A549 (cell line): ENCODE data around the gene FREM1. TPM values are rescaled to one million over a fixed set of nuclear protein-coding genes. Genes with fewer than 3 reads are reported as not detected.
"Not testable (repeated sequence)": the region's sequence is repeated elsewhere in the genome, so short reads cannot be mapped to it uniquely, and the experiment has no call there.

Experiments
- ATAC-seq, 2 experiments: fragments of 200-7000 bp in 1 of 2; fragments of >200 bp in 1 of 2; cut with Nextera tagmentation in 1 of 2; cut with Tn5 transposase in 1 of 2; 3 replicates each; pipeline versions ENCODE4 v1.8.0 to v1.9.1; 2018 to 2020; ENCODE audit warnings: mild to moderate bottlenecking in 1 of 2, moderate library complexity in 1 of 2
- CTCF ChIA-PET: fragments of 300-600 bp; sonication (Branson Sonifier 250); formaldehyde crosslinking; extraction: SDS; loops from one replicate; lab custom pipeline; 2021; ENCODE audit warnings: antibody characterized with exemption, inconsistent platforms; lab: Yijun Ruan, JAX
- POLR2A ChIA-PET: fragments of 350-600 bp; formaldehyde crosslinking; extraction: SDS; loops from one replicate; lab custom pipeline; 2021; ENCODE audit warnings: antibody characterized with exemption, inconsistent platforms; lab: Yijun Ruan, JAX
- DNase-seq, 2 experiments: peaks; one replicate each; pipeline versions ENCODE4 v3.0.0 to v3.0.0-alpha.2; 2011 to 2016; ENCODE audit warnings: low read depth in 1 of 2, low spot score in 1 of 2
- FAIRE-seq: peaks from 2 replicates; lab custom pipeline; 2011; peaks lifted over from hg19 to GRCh38; lab: Jason Lieb, UNC
- H3K27ac ChIP-seq, 2 experiments: fragments of >200 bp; sonication (Bioruptor Twin); formaldehyde crosslinking; 3 replicates each; pipeline ENCODE4 v1.5.1; 2016 to 2017
- H3K4me1 ChIP-seq: fragments of >200 bp; sonication (Bioruptor Twin); formaldehyde crosslinking; 3 replicates; pipeline ENCODE4 v1.6.1; 2016
- H3K4me2 ChIP-seq: fragments of >200 bp; sonication (Bioruptor Twin); formaldehyde crosslinking; 3 replicates; pipeline ENCODE4 v1.6.1; 2016
- H3K4me3 ChIP-seq: fragments of >200 bp; sonication (Bioruptor Twin); formaldehyde crosslinking; 3 replicates; pipeline ENCODE4 v1.5.1; 2016
- H3K9me3 ChIP-seq: fragments of >200 bp; sonication (Bioruptor Twin); formaldehyde crosslinking; 3 replicates; pipeline ENCODE4 v1.6.1; 2016
- BHLHE40 ChIP-seq: IDR thresholded peaks from 2 replicates; pipeline ENCODE4 v1.6.1; 2012; ENCODE audit warnings: low read depth, low read length, inconsistent platforms
- EHMT2 ChIP-seq: fragments of 200-600 bp; sonication (generic); IDR thresholded peaks from 2 replicates; pipeline ENCODE4 v1.6.1; 2016; ENCODE audit warnings: antibody characterized with exemption, low read depth, mild to moderate bottlenecking, moderate library complexity
- FOXS1 ChIP-seq: fragments of 250-450 bp; sonication (Bioruptor Pico); IDR thresholded peaks from 2 replicates; pipeline ENCODE4 v1.5.0; 2020; ENCODE audit warnings: mild to moderate bottlenecking, moderate library complexity
- HDAC2 ChIP-seq: fragments of 200-600 bp; sonication (generic); IDR thresholded peaks from 2 replicates; pipeline ENCODE4 v1.6.1; 2016
- HEYL ChIP-seq: fragments of 250-450 bp; sonication (Bioruptor Pico); IDR thresholded peaks from 2 replicates; pipeline ENCODE4 v1.8.0; 2021; ENCODE audit warnings: mild to moderate bottlenecking, moderate library complexity
- HOXB13 ChIP-seq: fragments of 250-450 bp; sonication (Bioruptor Pico); IDR thresholded peaks from 2 replicates; pipeline ENCODE4 v1.5.0; 2020; ENCODE audit warnings: low read depth, mild to moderate bottlenecking, moderate library complexity
- NPAS2 ChIP-seq: fragments of 250-450 bp; sonication (Bioruptor Pico); IDR thresholded peaks from 2 replicates; pipeline ENCODE4 v1.8.0; 2022; ENCODE audit warnings: mild to moderate bottlenecking, moderate library complexity, borderline replicate concordance
- POLR2A ChIP-seq: IDR thresholded peaks from 2 replicates; pipeline ENCODE4 v1.6.1; 2012; ENCODE audit warnings: mild to moderate bottlenecking, low read length
- RARB ChIP-seq: fragments of 250-450 bp; sonication (Bioruptor Pico); IDR thresholded peaks from 2 replicates; pipeline ENCODE4 v1.8.0; 2021; ENCODE audit warnings: mild to moderate bottlenecking, moderate library complexity
- RNF2 ChIP-seq: fragments of 200-600 bp; sonication (generic); IDR thresholded peaks from 2 replicates; pipeline ENCODE4 v1.6.1; 2016; ENCODE audit warnings: low read depth, mild to moderate bottlenecking, antibody characterized with exemption, moderate library complexity, borderline replicate concordance
- SREBF2 ChIP-seq: fragments of 450-650 bp; IDR thresholded peaks from 2 replicates; pipeline ENCODE4 v1.6.1; 2014; ENCODE audit warnings: mild to moderate bottlenecking, moderate library complexity
- ZNF302 ChIP-seq: fragments of 250-450 bp; sonication (Bioruptor Pico); IDR thresholded peaks from 2 replicates; pipeline ENCODE4 v1.9.0; 2021; ENCODE audit warnings: inconsistent platforms, mild to moderate bottlenecking, moderate library complexity
- ZSCAN20 ChIP-seq: fragments of 250-450 bp; sonication (Bioruptor Pico); IDR thresholded peaks from 2 replicates; pipeline ENCODE4 v1.8.0; 2022; ENCODE audit warnings: mild to moderate bottlenecking, moderate library complexity
- WGBS: methylation state at CpG from one replicate; pipeline ENCODE4 v1.1.6; 2017; ENCODE audit errors: missing lambda C conversion rate; 5-methylcytosine and 5-hydroxymethylcytosine counted together
- polyA plus RNA-seq, 4 experiments: library from polyadenylated mRNA; depleted of rRNA in 3 of 4; stranded (reverse); fragments of >200 nt; fragmentation: RNase III in 1 of 4; extraction: RNeasy Plus Mini Kit Qiagen cat#74134 plus additional on column Dnase treatment in 1 of 4; gene quantifications; 2 replicates in 3 of 4; 3 replicates in 1 of 4; pipeline ENCODE4 v1.2.3, GENCODE V29; 2011 to 2017
- TF ChIP-seq, protein P1 (sequence below): fragments of 450-650 bp; IDR thresholded peaks from 2 replicates; pipeline ENCODE4 v1.6.1; 2014; ENCODE audit warnings: antibody characterized with exemption
- TF ChIP-seq, protein P2 (sequence below): fragments of 200-600 bp; sonication (generic); IDR thresholded peaks from 2 replicates; pipeline ENCODE4 v1.6.1; 2016; ENCODE audit warnings: antibody characterized with exemption, mild to moderate bottlenecking, moderate library complexity
- TF ChIP-seq, protein P3 (sequence below): fragments of >200 bp; sonication (Bioruptor Twin); formaldehyde crosslinking; IDR thresholded peaks from 3 replicates; pipeline ENCODE4 v1.6.1; 2016
- TF ChIP-seq, protein P4 (sequence below): fragments of >200 bp; sonication (Bioruptor Twin); formaldehyde crosslinking; IDR thresholded peaks from 3 replicates; pipeline ENCODE4 v1.5.1; 2016
- TF ChIP-seq, protein P5 (sequence below): IDR thresholded peaks from 2 replicates; pipeline ENCODE4 v1.6.1; 2012

Gene FREM1
- polyA plus RNA-seq, 2 of the 4 experiments (the other 2 are of a cell fraction), result not detected

DNA sequence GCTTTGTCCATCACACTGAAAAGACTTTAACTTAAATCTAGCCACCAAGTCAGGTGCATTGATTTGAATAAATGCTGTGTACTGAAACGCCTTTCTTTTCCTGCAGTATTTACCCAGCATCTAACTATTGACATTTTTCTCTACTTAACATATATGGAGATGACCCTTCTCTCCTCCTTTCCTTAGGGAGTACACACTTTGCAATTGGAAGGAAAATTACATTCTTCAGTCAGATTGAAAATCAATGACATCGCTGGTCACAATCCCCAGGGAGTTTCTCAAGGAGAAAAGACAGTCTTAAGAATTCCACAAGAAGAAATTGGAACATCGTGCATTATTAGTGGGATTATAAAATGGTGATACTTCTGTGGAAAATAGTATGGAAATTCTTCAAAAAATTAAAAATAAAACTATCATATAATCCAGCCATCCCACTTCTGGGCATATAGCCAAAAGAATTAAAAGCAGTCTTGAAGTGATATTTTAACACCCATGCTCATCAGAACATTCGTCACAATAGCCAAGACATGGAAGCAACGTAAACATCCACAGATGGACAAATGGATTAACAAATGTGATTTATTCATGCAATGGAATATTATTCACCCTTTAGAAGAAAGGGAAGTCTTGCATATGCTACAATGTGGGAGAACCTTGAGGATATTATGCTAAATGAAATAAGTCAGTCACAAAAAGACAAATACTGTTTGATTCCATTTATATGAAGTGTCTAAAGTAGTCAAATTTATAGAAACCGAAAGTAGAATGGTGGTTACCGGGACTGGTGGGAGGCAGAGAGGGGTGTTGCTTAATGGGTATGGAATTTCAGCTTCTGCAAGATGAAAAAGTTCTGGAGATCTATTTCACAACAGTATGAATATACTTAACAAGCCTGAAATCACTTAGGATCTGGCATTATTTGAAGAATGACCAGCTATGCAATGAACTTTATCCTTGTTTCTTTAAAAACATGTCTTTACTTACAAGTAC lies 14.3 kb upstream of the FREM1 start:
- H3K27ac ChIP-seq, result no peak overlapping the region
- no peaks in the 10 kb centered on the region for H3K9me3 ChIP-seq
- ChIA-PET POLR2A (no interaction called here), CTCF (interaction anchor here (0.9 kb wide), 1 partner anchor 91 kb away, joined by 3 read pairs; no protein-coding TSS in a partner anchor)
- WGBS, result 8% methylated on average over 7 of the region's 7 CpGs
- H3K4me1 ChIP-seq, result no peaks in the 10 kb centered on the region
- H3K4me2 ChIP-seq, result peak overlapping the region; percentile 51
- ATAC-seq, result no peak
- no peak for DNase-seq
- H3K4me3 ChIP-seq, result no peak overlapping the region
- no peak for FAIRE-seq
- TF ChIP-seq, protein P1, sequence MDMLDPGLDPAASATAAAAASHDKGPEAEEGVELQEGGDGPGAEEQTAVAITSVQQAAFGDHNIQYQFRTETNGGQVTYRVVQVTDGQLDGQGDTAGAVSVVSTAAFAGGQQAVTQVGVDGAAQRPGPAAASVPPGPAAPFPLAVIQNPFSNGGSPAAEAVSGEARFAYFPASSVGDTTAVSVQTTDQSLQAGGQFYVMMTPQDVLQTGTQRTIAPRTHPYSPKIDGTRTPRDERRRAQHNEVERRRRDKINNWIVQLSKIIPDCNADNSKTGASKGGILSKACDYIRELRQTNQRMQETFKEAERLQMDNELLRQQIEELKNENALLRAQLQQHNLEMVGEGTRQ, result no peak
- TF ChIP-seq FOXS1 (CRISPR knock-in tag), result no peak
- TF ChIP-seq RARB, result no peak
- TF ChIP-seq, protein P2, sequence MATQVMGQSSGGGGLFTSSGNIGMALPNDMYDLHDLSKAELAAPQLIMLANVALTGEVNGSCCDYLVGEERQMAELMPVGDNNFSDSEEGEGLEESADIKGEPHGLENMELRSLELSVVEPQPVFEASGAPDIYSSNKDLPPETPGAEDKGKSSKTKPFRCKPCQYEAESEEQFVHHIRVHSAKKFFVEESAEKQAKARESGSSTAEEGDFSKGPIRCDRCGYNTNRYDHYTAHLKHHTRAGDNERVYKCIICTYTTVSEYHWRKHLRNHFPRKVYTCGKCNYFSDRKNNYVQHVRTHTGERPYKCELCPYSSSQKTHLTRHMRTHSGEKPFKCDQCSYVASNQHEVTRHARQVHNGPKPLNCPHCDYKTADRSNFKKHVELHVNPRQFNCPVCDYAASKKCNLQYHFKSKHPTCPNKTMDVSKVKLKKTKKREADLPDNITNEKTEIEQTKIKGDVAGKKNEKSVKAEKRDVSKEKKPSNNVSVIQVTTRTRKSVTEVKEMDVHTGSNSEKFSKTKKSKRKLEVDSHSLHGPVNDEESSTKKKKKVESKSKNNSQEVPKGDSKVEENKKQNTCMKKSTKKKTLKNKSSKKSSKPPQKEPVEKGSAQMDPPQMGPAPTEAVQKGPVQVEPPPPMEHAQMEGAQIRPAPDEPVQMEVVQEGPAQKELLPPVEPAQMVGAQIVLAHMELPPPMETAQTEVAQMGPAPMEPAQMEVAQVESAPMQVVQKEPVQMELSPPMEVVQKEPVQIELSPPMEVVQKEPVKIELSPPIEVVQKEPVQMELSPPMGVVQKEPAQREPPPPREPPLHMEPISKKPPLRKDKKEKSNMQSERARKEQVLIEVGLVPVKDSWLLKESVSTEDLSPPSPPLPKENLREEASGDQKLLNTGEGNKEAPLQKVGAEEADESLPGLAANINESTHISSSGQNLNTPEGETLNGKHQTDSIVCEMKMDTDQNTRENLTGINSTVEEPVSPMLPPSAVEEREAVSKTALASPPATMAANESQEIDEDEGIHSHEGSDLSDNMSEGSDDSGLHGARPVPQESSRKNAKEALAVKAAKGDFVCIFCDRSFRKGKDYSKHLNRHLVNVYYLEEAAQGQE, result no peak
- no peak for TF ChIP-seq BHLHE40
- TF ChIP-seq ZNF302 (CRISPR knock-in tag), result no peak
- TF ChIP-seq HEYL (CRISPR knock-in tag), result no peak
- TF ChIP-seq POLR2A, result no peak
- TF ChIP-seq, protein P3, sequence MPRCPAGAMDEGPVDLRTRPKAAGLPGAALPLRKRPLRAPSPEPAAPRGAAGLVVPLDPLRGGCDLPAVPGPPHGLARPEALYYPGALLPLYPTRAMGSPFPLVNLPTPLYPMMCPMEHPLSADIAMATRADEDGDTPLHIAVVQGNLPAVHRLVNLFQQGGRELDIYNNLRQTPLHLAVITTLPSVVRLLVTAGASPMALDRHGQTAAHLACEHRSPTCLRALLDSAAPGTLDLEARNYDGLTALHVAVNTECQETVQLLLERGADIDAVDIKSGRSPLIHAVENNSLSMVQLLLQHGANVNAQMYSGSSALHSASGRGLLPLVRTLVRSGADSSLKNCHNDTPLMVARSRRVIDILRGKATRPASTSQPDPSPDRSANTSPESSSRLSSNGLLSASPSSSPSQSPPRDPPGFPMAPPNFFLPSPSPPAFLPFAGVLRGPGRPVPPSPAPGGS, result no peak
- no peak for TF ChIP-seq RNF2
- TF ChIP-seq, protein P4, sequence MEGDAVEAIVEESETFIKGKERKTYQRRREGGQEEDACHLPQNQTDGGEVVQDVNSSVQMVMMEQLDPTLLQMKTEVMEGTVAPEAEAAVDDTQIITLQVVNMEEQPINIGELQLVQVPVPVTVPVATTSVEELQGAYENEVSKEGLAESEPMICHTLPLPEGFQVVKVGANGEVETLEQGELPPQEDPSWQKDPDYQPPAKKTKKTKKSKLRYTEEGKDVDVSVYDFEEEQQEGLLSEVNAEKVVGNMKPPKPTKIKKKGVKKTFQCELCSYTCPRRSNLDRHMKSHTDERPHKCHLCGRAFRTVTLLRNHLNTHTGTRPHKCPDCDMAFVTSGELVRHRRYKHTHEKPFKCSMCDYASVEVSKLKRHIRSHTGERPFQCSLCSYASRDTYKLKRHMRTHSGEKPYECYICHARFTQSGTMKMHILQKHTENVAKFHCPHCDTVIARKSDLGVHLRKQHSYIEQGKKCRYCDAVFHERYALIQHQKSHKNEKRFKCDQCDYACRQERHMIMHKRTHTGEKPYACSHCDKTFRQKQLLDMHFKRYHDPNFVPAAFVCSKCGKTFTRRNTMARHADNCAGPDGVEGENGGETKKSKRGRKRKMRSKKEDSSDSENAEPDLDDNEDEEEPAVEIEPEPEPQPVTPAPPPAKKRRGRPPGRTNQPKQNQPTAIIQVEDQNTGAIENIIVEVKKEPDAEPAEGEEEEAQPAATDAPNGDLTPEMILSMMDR, result no peak
- TF ChIP-seq ZSCAN20 (CRISPR knock-in tag), result no peak

DNA sequence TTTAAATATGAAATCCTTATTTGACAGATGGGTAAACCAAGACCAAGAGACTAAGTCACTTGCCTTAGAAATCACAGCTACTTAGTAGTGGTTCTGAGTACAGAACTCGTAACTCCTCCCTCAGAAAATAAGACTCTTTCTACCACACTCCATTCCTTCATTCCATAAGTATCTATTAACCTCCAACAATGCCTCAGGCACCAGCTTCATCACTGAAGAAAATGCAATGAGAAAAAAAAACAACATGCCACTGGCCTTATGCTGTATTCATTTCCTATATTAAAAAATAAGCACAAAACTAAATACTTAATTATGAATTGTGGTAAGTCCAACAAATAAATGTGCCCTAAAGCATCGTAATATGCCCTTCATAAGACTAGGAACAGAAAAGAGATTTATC lies 13.5 kb upstream of the FREM1 start:
- Histone ChIP-seq H3K4me3 (no peak overlapping the region), H3K27ac (no peak overlapping the region), H3K9me3 (no peaks in the 10 kb centered on the region), H3K4me2 (no peak overlapping the region), H3K4me1 (no peaks in the 10 kb centered on the region)
- ChIA-PET CTCF (interaction anchor here (0.9 kb wide), 1 partner anchor 90 kb away, joined by 3 read pairs; no protein-coding TSS in a partner anchor), POLR2A (no interaction called here)
- DNase-seq, result no peak
- no peak for ATAC-seq
- FAIRE-seq, result no peak
- TF ChIP-seq SREBF2 (no peak), HDAC2 (no peak), EHMT2 (no peak), NPAS2 (CRISPR knock-in tag) (no peak), HOXB13 (CRISPR knock-in tag) (no peak)
- TF ChIP-seq, protein P5, sequence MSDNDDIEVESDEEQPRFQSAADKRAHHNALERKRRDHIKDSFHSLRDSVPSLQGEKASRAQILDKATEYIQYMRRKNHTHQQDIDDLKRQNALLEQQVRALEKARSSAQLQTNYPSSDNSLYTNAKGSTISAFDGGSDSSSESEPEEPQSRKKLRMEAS, result no peak
- WGBS, result 1% methylated on average over 2 of the region's 2 CpGs

DNA sequence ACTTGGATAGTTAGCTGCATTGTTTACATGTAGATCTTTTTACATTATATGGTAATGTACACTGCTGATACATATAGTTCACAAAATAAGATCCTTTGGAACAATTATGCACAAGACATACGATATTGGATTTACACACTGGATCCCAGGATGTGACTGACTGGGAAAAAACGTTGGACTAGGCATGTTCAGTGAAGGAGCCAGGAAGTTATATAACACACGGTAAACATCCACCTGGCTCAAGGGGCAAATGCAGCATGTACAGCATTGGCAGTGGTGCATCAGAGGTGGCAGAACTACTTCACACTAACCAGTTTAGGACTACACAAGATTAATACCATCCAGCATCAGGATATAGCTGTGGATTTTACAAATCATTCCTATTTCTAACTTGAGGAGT lies 10.6 kb upstream of the FREM1 start:
- peak; percentile 84 for FAIRE-seq

More for the DNA sequence above, 10.6 kb upstream of the FREM1 start:
- POLR2A ChIA-PET, H3K4me2 ChIP-seq, H3K27ac ChIP-seq, CTCF ChIA-PET, H3K4me1 ChIP-seq, H3K4me3 ChIP-seq, DNase-seq, ATAC-seq, H3K9me3 ChIP-seq: not testable (repeated sequence)
- 26% methylated on average over 3 of the region's 3 CpGs for WGBS
